NB4 (cell line): ENCODE data around the gene SRP68.

Experiments used
- DNase-seq: peaks from one replicate; pipeline ENCODE4 v3.0.0; 2010; ENCODE audit warnings: low read depth
- H3K4me3 ChIP-seq: one replicate; pipeline ENCODE4 v1.5.1; 2011; ENCODE audit warnings: mild to moderate bottlenecking, low read depth, low read length, moderate library complexity
- MYC ChIP-seq: IDR thresholded peaks from 2 replicates; pipeline ENCODE4 v1.6.1; 2011; ENCODE audit warnings: low read depth, low read length
- POLR2A ChIP-seq: IDR thresholded peaks from 2 replicates; pipeline ENCODE4 v1.6.1; 2011; ENCODE audit warnings: mild to moderate bottlenecking; ENCODE audit not compliant: insufficient read length; ENCODE audit errors: extremely low read depth
- TF ChIP-seq, protein P1 (sequence below): IDR thresholded peaks from one replicate; pipeline ENCODE4 v1.5.1; 2012; ENCODE audit warnings: low read depth, low read length
- TF ChIP-seq, protein P2 (sequence below): IDR thresholded peaks from 2 replicates; pipeline ENCODE4 v1.6.1; 2011; ENCODE audit warnings: low read depth, low read length

SRP68 gene

GRCh38 chr17:76090517-76091129, 18.3 kb upstream of the SRP68 start:
- TF ChIP-seq, protein P1, sequence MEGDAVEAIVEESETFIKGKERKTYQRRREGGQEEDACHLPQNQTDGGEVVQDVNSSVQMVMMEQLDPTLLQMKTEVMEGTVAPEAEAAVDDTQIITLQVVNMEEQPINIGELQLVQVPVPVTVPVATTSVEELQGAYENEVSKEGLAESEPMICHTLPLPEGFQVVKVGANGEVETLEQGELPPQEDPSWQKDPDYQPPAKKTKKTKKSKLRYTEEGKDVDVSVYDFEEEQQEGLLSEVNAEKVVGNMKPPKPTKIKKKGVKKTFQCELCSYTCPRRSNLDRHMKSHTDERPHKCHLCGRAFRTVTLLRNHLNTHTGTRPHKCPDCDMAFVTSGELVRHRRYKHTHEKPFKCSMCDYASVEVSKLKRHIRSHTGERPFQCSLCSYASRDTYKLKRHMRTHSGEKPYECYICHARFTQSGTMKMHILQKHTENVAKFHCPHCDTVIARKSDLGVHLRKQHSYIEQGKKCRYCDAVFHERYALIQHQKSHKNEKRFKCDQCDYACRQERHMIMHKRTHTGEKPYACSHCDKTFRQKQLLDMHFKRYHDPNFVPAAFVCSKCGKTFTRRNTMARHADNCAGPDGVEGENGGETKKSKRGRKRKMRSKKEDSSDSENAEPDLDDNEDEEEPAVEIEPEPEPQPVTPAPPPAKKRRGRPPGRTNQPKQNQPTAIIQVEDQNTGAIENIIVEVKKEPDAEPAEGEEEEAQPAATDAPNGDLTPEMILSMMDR: no peak
- TF ChIP-seq, protein P2, sequence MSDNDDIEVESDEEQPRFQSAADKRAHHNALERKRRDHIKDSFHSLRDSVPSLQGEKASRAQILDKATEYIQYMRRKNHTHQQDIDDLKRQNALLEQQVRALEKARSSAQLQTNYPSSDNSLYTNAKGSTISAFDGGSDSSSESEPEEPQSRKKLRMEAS: no peak
- no peak for TF ChIP-seq POLR2A
- TF ChIP-seq MYC: no peak
- H3K4me3 ChIP-seq: no peak overlapping the region
- DNase-seq: no peak

DNA sequence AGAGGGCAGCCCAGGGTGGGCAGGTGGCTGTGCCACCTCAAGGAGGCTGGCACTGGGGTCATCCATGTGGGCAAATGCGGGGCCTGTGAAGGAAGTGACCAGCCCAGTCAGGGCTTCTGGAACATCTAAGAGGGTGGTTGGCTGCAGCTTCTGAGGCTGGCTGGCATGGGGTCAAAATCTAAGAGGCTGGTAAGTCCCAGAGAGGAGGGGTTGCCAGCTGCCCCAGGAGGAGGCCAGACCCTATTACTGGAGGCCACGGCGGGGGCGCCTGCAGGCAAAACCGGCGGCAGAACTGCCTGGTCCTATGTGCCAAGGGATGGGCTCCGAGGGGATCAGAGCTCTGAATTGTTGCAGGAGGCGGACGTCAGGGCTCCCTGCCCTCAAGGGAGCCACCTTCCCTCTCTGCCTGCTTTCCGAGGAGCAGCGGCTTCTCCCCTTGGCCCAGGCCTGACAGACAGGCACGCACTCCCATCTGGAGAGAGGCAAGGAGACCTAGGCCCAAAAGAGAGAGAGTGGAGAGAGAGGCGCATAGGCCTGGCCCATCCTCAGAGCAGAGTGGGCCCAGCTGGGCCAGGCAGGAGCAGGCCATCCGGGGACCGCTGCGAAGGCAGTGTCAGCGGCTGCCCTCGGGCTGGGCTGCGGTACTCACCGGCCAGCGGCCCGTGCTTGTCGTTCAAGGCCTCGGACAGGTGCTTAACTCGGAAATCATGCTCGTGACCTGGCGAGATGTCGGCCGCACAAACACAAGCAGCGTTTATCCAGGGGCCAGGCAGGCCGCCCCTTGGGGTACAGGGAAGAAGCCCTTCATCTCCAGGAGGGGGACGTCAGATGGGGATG, 17.6 kb upstream of the SRP68 start:
- H3K4me3 ChIP-seq: no peak overlapping the region
- TF ChIP-seq, protein P1: no peak
- TF ChIP-seq, protein P2: no peak
- TF ChIP-seq POLR2A (no peak), MYC (no peak)
- DNase-seq: no peak

DNA sequence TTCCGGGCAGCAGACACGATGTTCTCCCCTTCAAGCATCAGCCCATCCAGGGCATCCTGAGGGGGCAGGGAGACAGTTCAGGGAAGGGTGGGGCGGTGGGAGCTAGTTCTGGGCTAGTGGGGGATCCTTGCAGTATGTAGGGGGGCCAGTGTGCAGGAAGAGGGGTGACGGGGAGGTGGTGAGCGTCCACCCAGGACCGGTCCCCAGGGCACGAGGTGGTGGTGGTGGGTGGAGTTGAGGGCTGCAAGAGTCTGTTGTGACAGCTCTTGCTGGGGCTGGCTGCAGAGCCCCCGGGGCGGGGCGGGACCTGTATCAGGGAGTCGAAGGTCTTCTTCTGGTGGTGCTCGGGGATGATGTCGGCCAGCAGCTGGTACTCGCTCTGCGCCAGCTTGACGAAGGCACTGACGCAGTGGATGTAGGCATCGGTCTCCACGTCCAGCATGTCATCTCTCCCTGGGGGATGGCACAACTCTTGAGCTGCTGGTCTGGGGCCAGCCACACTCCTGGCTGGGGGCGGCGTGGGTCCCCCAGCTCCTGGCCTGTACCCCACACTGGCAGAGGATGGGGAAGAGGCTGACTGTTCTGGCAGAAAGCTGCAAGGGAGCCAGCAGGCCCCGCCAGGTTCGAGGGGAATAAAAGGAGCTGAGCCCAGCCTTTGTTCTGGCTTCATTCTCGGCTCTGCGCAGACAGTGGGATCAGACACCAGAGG, 16.7 kb upstream of the SRP68 start:
- no peak for DNase-seq
- TF ChIP-seq, protein P2: no peak
- TF ChIP-seq, protein P1: no peak
- TF ChIP-seq MYC: no peak
- no peak overlapping the region for H3K4me3 ChIP-seq

- no peak for DNase-seq
- TF ChIP-seq POLR2A (no peak), MYC (no peak)
- TF ChIP-seq, protein P1: no peak
- TF ChIP-seq, protein P2: no peak
- H3K4me3 ChIP-seq: no peak overlapping the region
Measured at GRCh38 chr17:76088041-76088867, 15.9 kb upstream of the SRP68 start.

- TF ChIP-seq MYC: no peak
- TF ChIP-seq, protein P1: no peak
- H3K4me3 ChIP-seq: no peak overlapping the region
- DNase-seq: no peak
Measured at GRCh38 chr17:76087531-76087930, 15.2 kb upstream of the SRP68 start.
